HCT116 (cell line): Measurements from ENCODE around the gene BABAM2. TPM values are rescaled to one million over a fixed set of nuclear protein-coding genes. Genes with fewer than 3 reads are reported as not detected.
"Not testable (repeated sequence)": the region's sequence is repeated elsewhere in the genome, so short reads cannot be mapped to it uniquely, and the experiment has no call there.

ENCODE experiments used
- ATAC-seq: fragments of 200-7000 bp; cut with Tn5 transposase; 2 replicates; pipeline ENCODE4 v1.9.1; 2020; ENCODE audit warnings: mild to moderate bottlenecking, moderate library complexity
- BruUV-seq: library from RNA; stranded (reverse); fragments of 400-500 nt; replicated peaks from 2 replicates; lab custom pipeline; 2021; lab: Mats Ljungman, UMichigan
- CTCF ChIA-PET: fragments of 300-600 bp; sonication (Branson Sonifier 250); formaldehyde crosslinking; loops from one replicate; lab custom pipeline; 2021; ENCODE audit warnings: antibody characterized with exemption; lab: Charles Lee
- POLR2A ChIA-PET: fragments of 300-600, 350-600 bp; sonication (Branson Sonifier 250); formaldehyde crosslinking; loops from one replicate; lab custom pipeline; 2021; ENCODE audit warnings: antibody characterized with exemption; lab: Charles Lee
- RAD21 ChIA-PET, 2 experiments: fragments of 300-600 bp; sonication (Branson Sonifier 250); formaldehyde crosslinking; loops; one replicate each; lab custom pipeline; 2023; ENCODE audit warnings: low total read pairs in 2 of 2; ENCODE audit not compliant: uncharacterized antibody in 2 of 2, unreplicated experiment in 2 of 2, low non-redundant PET in 1 of 2; lab: Charles Lee
- DNase-seq: peaks from one replicate; pipeline ENCODE4 v3.0.0-alpha.2; 2010; ENCODE audit warnings: low read depth, low spot score
- H2AFZ ChIP-seq: fragments of 200-600 bp; shearing (Covaris generic), sonication (generic); 2 replicates; pipeline ENCODE4 v1.6.1; 2017; ENCODE audit warnings: low read depth, mixed run types, mixed read lengths, antibody characterized with exemption, low read length; ENCODE audit not compliant: poor library complexity, severe bottlenecking
- H3K27ac ChIP-seq: 2 replicates; pipeline ENCODE4 v1.5.1; 2012; ENCODE audit warnings: low read depth, low read length
- H3K27me3 ChIP-seq: fragments of 200-600 bp; sonication (generic); 2 replicates; pipeline ENCODE4 v1.6.1; 2016; ENCODE audit warnings: mixed run types, low read length, mixed read lengths; ENCODE audit not compliant: insufficient read depth
- H3K36me3 ChIP-seq, 2 experiments: fragments of 200-500 bp in 1 of 2; fragments of 200-600 bp in 1 of 2; sonication (Bioruptor generic) in 1 of 2; sonication (generic) in 1 of 2; 2 replicates each; pipeline versions ENCODE4 v1.5.1 to v1.6.1; 2014 to 2016; ENCODE audit warnings: low read length in 2 of 2, inconsistent platforms in 1 of 2, mixed read lengths in 1 of 2, mixed run types in 1 of 2; ENCODE audit not compliant: insufficient read depth in 2 of 2, control insufficient read depth in 1 of 2
- H3K4me1 ChIP-seq, 2 experiments: fragments of 200-600 bp in 1 of 2; sonication (generic) in 1 of 2; 2 replicates each; pipeline versions ENCODE4 v1.5.1 to v1.6.1; 2012 to 2017; ENCODE audit warnings: low read length in 2 of 2, inconsistent platforms in 1 of 2, mild to moderate bottlenecking in 1 of 2, mixed read lengths in 1 of 2, mixed run types in 1 of 2, moderate library complexity in 1 of 2; ENCODE audit not compliant: insufficient read depth in 2 of 2, control insufficient read depth in 1 of 2
- H3K4me2 ChIP-seq: fragments of 200-600 bp; sonication (generic); 2 replicates; pipeline ENCODE4 v1.6.1; 2017; ENCODE audit warnings: mixed run types, low read length, mixed read lengths
- H3K4me3 ChIP-seq, 2 experiments: fragments of 200-600 bp in 1 of 2; sonication (generic) in 1 of 2; replicated peaks in 1 of 2; 2 replicates each; pipeline ENCODE4 v1.5.1; 2011 to 2016; ENCODE audit warnings: low read length in 2 of 2, control low read depth in 1 of 2, low read depth in 1 of 2, mild to moderate bottlenecking in 1 of 2, mixed read lengths in 1 of 2, mixed run types in 1 of 2
- H3K79me2 ChIP-seq: fragments of 200-600 bp; sonication (generic); 2 replicates; pipeline ENCODE4 v1.6.1; 2017; ENCODE audit warnings: mild to moderate bottlenecking, mixed run types, low read length, moderate library complexity, mixed read lengths; ENCODE audit not compliant: insufficient read depth
- H3K9ac ChIP-seq: fragments of 200-600 bp; sonication (generic); 2 replicates; pipeline ENCODE4 v1.6.1; 2016; ENCODE audit warnings: low read length, mixed read lengths
- H3K9me2 ChIP-seq: fragments of 200-600 bp; sonication (generic), shearing (Covaris generic); 2 replicates; pipeline ENCODE4 v1.6.1; 2017; ENCODE audit warnings: mixed run types, mild to moderate bottlenecking, moderate library complexity; ENCODE audit not compliant: insufficient read depth
- H3K9me3 ChIP-seq, 2 experiments: fragments of 200-500 bp in 1 of 2; fragments of 200-600 bp in 1 of 2; sonication (Bioruptor generic) in 1 of 2; sonication (generic) in 1 of 2; 2 replicates each; pipeline ENCODE4 v1.6.1; 2014 to 2017; ENCODE audit warnings: low read length in 2 of 2, mixed read lengths in 2 of 2, inconsistent platforms in 1 of 2, low read depth in 1 of 2, mild to moderate bottlenecking in 1 of 2, mixed run types in 1 of 2, moderate library complexity in 1 of 2; ENCODE audit not compliant: control insufficient read depth in 1 of 2, insufficient read depth in 1 of 2
- H4K20me1 ChIP-seq: fragments of 200-600 bp; sonication (generic), shearing (Covaris generic); 2 replicates; pipeline ENCODE4 v1.6.1; 2017; ENCODE audit warnings: mixed run types, mild to moderate bottlenecking, moderate library complexity; ENCODE audit not compliant: insufficient read depth
- ATF3 ChIP-seq: IDR thresholded peaks from 2 replicates; pipeline ENCODE4 v1.6.1; 2012
- CBX3 ChIP-seq: IDR thresholded peaks from 2 replicates; pipeline ENCODE4 v1.6.1; 2012; ENCODE audit warnings: low read depth
- EGR1 ChIP-seq: IDR thresholded peaks from 2 replicates; pipeline ENCODE4 v1.6.1; 2012; ENCODE audit warnings: low read depth
- JUND ChIP-seq: IDR thresholded peaks from 2 replicates; pipeline ENCODE4 v1.6.1; 2012
- MAX ChIP-seq: IDR thresholded peaks from 2 replicates; pipeline ENCODE4 v1.6.1; 2012
- RAD21 ChIP-seq: IDR thresholded peaks from 2 replicates; pipeline ENCODE4 v1.6.1; 2012; ENCODE audit warnings: low read depth, mild to moderate bottlenecking
- SIN3A ChIP-seq: IDR thresholded peaks from 2 replicates; pipeline ENCODE4 v1.6.1; 2012; ENCODE audit warnings: low read depth
- SRF ChIP-seq: IDR thresholded peaks from 2 replicates; pipeline ENCODE4 v1.6.1; 2012; ENCODE audit warnings: low read depth
- TCF7L2 ChIP-seq: IDR thresholded peaks from 2 replicates; pipeline ENCODE4 v1.7.0; 2011; ENCODE audit warnings: borderline replicate concordance, inconsistent platforms; ENCODE audit not compliant: insufficient read depth, insufficient read length; ENCODE audit errors: extremely low read depth
- YY1 ChIP-seq: IDR thresholded peaks from 2 replicates; pipeline ENCODE4 v1.6.1; 2011; ENCODE audit warnings: low read length, low read depth, moderate library complexity, mild to moderate bottlenecking; ENCODE audit not compliant: insufficient replicate concordance; ENCODE audit errors: extremely low read depth
- ZBTB33 ChIP-seq: IDR thresholded peaks from 2 replicates; pipeline ENCODE4 v1.6.1; 2011; ENCODE audit warnings: mild to moderate bottlenecking, low read length, moderate library complexity; ENCODE audit not compliant: insufficient replicate concordance; ENCODE audit errors: extremely low read depth
- intact Hi-C: fragments of 100-400 bp; cut with micrococcal nuclease; formaldehyde crosslinking; loops from 2 replicates; pipeline ENCODE4 v1.10.0; 2022
- total RNA-seq: library from RNA; stranded (reverse); gene quantifications from one replicate; pipeline ENCODE4 v1.2.1, GENCODE V29; 2021; ENCODE audit not compliant: unreplicated experiment

The BABAM2 gene
- total RNA-seq, 1 experiment from 2014 or later: 23.8 TPM

- TF ChIP-seq ZBTB33: no peak
- TF ChIP-seq, all 23 proteins: peak for 9
Observed at GRCh38 chr2:27977731-27978312, 87.3 kb downstream of the BABAM2 start (continued).

- POLR2A ChIA-PET, H3K9ac ChIP-seq, DNase-seq, H3K27me3 ChIP-seq, H2AFZ ChIP-seq, CTCF ChIA-PET, intact Hi-C loops, H3K36me3 ChIP-seq, H4K20me1 ChIP-seq, ATAC-seq, RAD21 ChIA-PET, H3K9me3 ChIP-seq, BruUV-seq, H3K9me2 ChIP-seq, H3K4me3 ChIP-seq: not testable (repeated sequence)
- Histone ChIP-seq H3K27ac (peak overlapping the region; percentile 71; the same call in 1 of the 2 replicates), H3K79me2 (peaks cover 13% of the 10 kb centered on the region), H3K4me1 (peaks cover 32 to 54% of the 10 kb centered on the region in 2 experiments), H3K4me2 (peak overlapping the region; percentile 61; the same call in 1 of the 2 replicates)
Observed at GRCh38 chr2:27978761-27979160, 88.2 kb downstream of the BABAM2 start.

GRCh38 chr2:27980242-27980641 is 89.7 kb downstream of the BABAM2 start:
- peak; percentile 14 for ATAC-seq
- DNase-seq: peak; percentile 23
- ChIA-PET CTCF (no interaction called here), POLR2A (no interaction called here), RAD21 (no interaction called here)
- Histone ChIP-seq H3K9me2 (no peaks in the 10 kb centered on the region), H3K27me3 (no peaks in the 10 kb centered on the region), H2AFZ (no peak overlapping the region), H3K4me3 (peak overlapping the region in 1 of 2 experiments; percentile 5; a peak in 1 of 4 replicates), H3K36me3 (no peaks in the 10 kb centered on the region), H3K9ac (peak overlapping the region; percentile 29), H3K27ac (peak overlapping the region; percentile 22; the same call in 1 of the 2 replicates), H3K4me1 (peaks cover 32 to 53% of the 10 kb centered on the region in 2 experiments), H3K79me2 (peaks cover 18% of the 10 kb centered on the region), H4K20me1 (no peaks in the 10 kb centered on the region), H3K9me3 (no peaks in the 10 kb centered on the region), H3K4me2 (peak overlapping the region; percentile 57)
- intact Hi-C loops: no loop called here
- BruUV-seq: no TSS peak
- TF ChIP-seq RAD21 (0 out of 2 replicates have a peak, but pooled peaks have one; percentile 6), SIN3A (no peak), JUND (peak; percentile 32; the same call in 1 of the 2 replicates), MAX (0 out of 2 replicates have a peak, but pooled peaks have one; percentile 14), CBX3 (no peak), TCF7L2 (no peak), YY1 (no peak), SRF (no peak), EGR1 (no peak), ATF3 (no peak)
